Adrenal gland (tissue), 12 donors: ENCODE measurements around the gene HDAC4. TPM values are rescaled to one million over a fixed set of nuclear protein-coding genes. Genes with fewer than 3 reads are reported as not detected.

Source experiments
- DNase-seq, 7 donors: peaks; one replicate each; pipeline ENCODE4 v3.0.0-alpha.2; 2019 to 2020
- H3K27ac ChIP-seq, 5 donors: fragments of 200-600 bp; sonication (generic) in 4 of 5; 1 replicate in 3 of 5; 2 replicates in 2 of 5; pipeline versions ENCODE4 v1.5.1 to v1.8.0; 2016 to 2020; ENCODE audit warnings: mild to moderate bottlenecking in 1 of 5
- H3K27me3 ChIP-seq: fragments of 200-600 bp; 2 replicates; pipeline ENCODE4 v1.8.0; 2021
- H3K36me3 ChIP-seq, 2 donors: fragments of 200-600 bp; replicated peaks in 1 of 2; 1 replicate in 1 of 2; 2 replicates in 1 of 2; pipeline versions ENCODE4 v1.5.1 to v1.8.0; 2018 to 2022
- H3K4me1 ChIP-seq, 2 donors: fragments of 200-600 bp; replicated peaks in 1 of 2; 1 replicate in 1 of 2; 2 replicates in 1 of 2; pipeline versions ENCODE4 v1.5.1 to v1.8.0; 2018 to 2021
- H3K4me3 ChIP-seq, 4 donors: fragments of 200-600 bp; sonication (generic) in 3 of 4; one replicate each; pipeline ENCODE4 v1.5.1; 2016 to 2018
- H3K9me3 ChIP-seq, 3 donors: fragments of 200-600 bp; sonication (generic) in 1 of 3; replicated peaks in 1 of 3; 1 replicate in 2 of 3; 2 replicates in 1 of 3; pipeline versions ENCODE4 v1.5.1 to v1.8.0; 2016 to 2021
- POLR2A ChIP-seq, 2 donors: fragments of 450-650 bp; IDR thresholded peaks; one replicate each; pipeline ENCODE4 v1.6.1; 2017; ENCODE audit warnings: antibody characterized with exemption in 2 of 2, mild to moderate bottlenecking in 2 of 2, moderate library complexity in 1 of 2
- WGBS, 4 donors: extraction: QIAGEN DNeasy Blood & Tissue Kit in 2 of 4; methylation state at CpG; one replicate each; pipeline versions ENCODE4 v1.1.5 to v1.1.7; 2013 to 2017; 5-methylcytosine and 5-hydroxymethylcytosine counted together
- intact Hi-C, 2 donors: fragments of 100-400 bp; cut with DNase I; formaldehyde crosslinking; loops; one replicate each; pipeline versions ENCODE4 v1.14.1 to v1.15.0; 2022 to 2023
- polyA plus RNA-seq, 3 donors: library from polyadenylated mRNA; stranded (reverse); fragments of 200-250 nt in 2 of 3; fragments of 350-450 nt in 1 of 3; fragmentation: Illumina TruSeq in 1 of 3; extraction: RNeasy Lipid Tissue Mini Kit (QIAGEN cat#74804) in 1 of 3; gene quantifications; one replicate each; pipeline ENCODE4 v1.2.3, GENCODE V29; 2013 to 2014
- total RNA-seq, 9 donors: library from RNA; depleted of rRNA in 4 of 9; stranded (reverse); fragments of >200 nt in 4 of 9; fragments of 120-200 nt in 1 of 9; fragmentation: NEBNext Ultra II Directional in 1 of 9; extraction: Animal tissue kit (Norgen Biotek cat#: 25700) in 1 of 9; gene quantifications; one replicate each; pipeline versions ENCODE4 v1.1.0 to v1.2.4, GENCODE V29; 2013 to 2023
- TF ChIP-seq, protein P1 (sequence below), 6 experiments: fragments of 450-650 bp in 4 of 6; fragments of 200-600 bp in 2 of 6; sonication (generic) in 1 of 6; IDR thresholded peaks; 1 replicate in 5 of 6; 2 replicates in 1 of 6; pipeline versions ENCODE4 v1.5.1 to v1.8.0; 2016 to 2021; ENCODE audit warnings: antibody characterized with exemption in 6 of 6, mild to moderate bottlenecking in 2 of 6, moderate library complexity in 1 of 6
- donor health status: healthy with polysubstance abuse.
- donor health status: Bipolar disorder and iron deficiency.
- donor health status: DM: yes; HTN: yes; CAD: no.
- donor health status: DM: no; HTN: no; CAD: no.
- donor health status: DM: no; HTN: no; CAD: no.
- donor health status: DM: yes; HTN: yes; CAD: no.

HDAC4 gene
- total and polyA plus RNA-seq, 12 donors, result 8.3 to 88.9 (median 28.7) TPM

DNA sequence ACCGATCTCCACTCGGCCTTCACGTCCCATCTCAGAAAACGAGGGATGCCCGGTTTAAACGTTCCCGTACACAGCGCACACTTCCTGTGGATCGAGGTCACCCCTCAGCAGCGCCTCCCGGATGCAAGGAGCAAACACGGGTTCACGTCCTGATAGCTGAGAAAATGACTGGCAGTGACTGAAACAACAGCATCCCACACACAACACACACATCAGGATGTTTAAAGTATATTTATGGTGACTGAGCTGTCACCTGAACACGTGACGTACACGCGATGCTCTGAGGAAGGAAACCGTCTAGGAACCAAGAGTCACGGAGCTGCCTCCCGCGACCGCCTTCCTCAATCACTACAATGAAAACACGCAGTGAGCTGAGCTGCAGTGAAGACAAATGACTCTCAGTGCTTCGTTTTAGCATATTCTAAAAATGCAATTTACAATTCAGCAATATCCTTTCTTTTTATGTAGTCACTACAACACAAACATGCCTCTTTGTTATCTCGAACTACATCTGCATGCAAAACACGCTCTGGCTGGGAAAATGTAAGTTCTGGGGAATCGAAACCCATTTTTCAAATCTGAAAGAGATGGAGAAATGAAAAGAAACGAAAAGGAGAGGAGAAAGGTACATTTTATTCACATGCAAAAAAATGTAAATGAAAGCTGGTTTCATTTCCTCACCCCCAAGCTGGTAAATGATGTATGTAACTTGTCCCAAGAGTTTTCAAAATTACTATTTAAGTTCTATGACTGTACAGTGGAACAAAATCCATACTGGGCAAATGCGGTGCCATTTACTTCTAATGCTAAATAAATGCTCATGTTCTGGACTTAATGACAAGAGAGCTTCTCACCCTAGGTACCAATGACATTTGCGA is 19.8 kb downstream of the HDAC4 start:
- DNase-seq, result peak in 2 of 7 donors; percentile 29 to 55
- intact Hi-C loops, result no loop called here
- TF ChIP-seq, protein P1, sequence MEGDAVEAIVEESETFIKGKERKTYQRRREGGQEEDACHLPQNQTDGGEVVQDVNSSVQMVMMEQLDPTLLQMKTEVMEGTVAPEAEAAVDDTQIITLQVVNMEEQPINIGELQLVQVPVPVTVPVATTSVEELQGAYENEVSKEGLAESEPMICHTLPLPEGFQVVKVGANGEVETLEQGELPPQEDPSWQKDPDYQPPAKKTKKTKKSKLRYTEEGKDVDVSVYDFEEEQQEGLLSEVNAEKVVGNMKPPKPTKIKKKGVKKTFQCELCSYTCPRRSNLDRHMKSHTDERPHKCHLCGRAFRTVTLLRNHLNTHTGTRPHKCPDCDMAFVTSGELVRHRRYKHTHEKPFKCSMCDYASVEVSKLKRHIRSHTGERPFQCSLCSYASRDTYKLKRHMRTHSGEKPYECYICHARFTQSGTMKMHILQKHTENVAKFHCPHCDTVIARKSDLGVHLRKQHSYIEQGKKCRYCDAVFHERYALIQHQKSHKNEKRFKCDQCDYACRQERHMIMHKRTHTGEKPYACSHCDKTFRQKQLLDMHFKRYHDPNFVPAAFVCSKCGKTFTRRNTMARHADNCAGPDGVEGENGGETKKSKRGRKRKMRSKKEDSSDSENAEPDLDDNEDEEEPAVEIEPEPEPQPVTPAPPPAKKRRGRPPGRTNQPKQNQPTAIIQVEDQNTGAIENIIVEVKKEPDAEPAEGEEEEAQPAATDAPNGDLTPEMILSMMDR (IDR thresholded peaks at IDR 0.05), result no peak
- no peak for TF ChIP-seq POLR2A (IDR thresholded peaks at IDR 0.05)
- Histone ChIP-seq H3K4me1 (peaks cover 0 to 7% of the 10 kb centered on the region in 2 donors), H3K27ac (no peak overlapping the region), H3K27me3 (no peaks in the 10 kb centered on the region), H3K4me3 (no peak overlapping the region), H3K36me3 (no peaks in the 10 kb centered on the region), H3K9me3 (no peaks in the 10 kb centered on the region)
- WGBS, 4 donors, result 58 to 71% (median 63%) methylated on average over 30 of the region's 30 CpGs

DNA sequence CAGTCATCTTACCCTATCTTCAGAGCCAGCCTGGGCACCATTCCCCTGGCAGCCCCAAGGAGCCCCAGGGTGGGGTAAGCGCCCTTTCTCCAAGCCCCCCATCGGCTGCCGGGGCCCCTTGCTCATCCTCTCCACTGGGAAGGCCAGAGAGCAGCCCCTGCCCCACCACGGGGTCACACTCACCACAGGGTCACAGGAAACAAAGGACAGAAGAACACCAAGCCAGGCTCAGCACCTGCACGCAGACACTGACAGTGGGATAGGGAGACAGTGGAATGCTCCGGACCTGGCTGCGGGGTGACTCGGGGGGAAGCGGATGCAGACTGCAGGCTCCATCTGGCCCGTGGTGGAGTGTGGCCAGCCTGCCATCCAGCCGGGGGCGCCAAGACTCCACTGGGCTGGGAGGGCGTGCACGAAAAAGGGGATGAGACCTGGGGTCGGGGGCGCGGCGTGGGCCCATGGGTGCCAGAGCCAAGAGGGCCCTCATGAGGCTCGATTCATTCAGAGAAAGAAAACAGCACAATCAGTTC is 21.1 kb downstream of the HDAC4 start:
- DNase-seq, result peak in 1 of 7 donors; percentile 17
- H3K27me3 ChIP-seq, result no peaks in the 10 kb centered on the region
- H3K27ac ChIP-seq, result no peak overlapping the region
- no peaks in the 10 kb centered on the region for H3K36me3 ChIP-seq
- TF ChIP-seq, protein P1 (IDR thresholded peaks at IDR 0.05), result no peak
- no peak for TF ChIP-seq POLR2A (IDR thresholded peaks at IDR 0.05)
- no peaks in the 10 kb centered on the region for H3K9me3 ChIP-seq
- WGBS, 4 donors, result 93 to 96% (median 94%) methylated on average over 15 to 19 of the region's 19 CpGs
- no peak overlapping the region for H3K4me3 ChIP-seq
- intact Hi-C loops, result no loop called here
- H3K4me1 ChIP-seq, result peaks cover 0 to 7% of the 10 kb centered on the region in 2 donors

DNA sequence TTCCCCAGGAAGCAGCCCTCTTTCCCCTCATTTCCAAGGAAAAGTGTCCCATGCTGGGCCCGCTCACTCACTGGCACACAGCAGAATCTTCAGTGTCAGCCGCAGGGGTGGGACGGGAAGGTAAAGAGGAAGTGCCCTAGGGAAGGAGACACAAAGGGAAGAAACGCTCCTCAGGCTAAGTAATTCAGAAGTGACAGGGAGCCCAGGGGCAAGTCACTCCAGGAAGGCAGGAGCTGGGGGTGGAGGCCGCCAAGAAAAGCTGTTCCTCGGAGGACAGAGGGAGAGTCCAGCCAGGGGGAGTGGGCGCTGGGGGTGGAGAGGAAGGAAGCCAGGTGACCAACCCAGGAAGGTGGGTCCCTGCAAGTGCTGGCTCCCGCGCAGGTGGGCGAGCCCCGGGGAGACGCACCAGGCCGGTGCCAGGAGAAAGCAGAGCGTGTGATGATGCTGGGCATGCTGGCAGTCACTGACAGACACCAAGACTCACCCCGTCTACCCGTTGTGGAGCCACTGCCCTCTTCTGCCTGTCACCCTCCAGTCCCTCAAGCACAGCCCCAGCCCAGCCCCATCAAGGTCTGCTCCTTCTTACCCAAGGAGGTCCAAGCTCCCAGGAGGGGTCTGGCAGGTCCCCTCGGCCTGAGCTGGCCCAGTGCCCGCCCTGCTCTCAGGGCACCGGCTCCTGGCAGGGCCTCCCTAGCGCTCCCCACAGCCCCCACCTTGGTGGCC is 21.7 kb downstream of the HDAC4 start:
- TF ChIP-seq, protein P1 (IDR thresholded peaks at IDR 0.05), result no peak
- TF ChIP-seq POLR2A (IDR thresholded peaks at IDR 0.05), result no peak
- H3K36me3 ChIP-seq, result no peaks in the 10 kb centered on the region
- H3K4me3 ChIP-seq, result no peak overlapping the region
- peak in 1 of 7 donors; percentile 13 for DNase-seq
- no peaks in the 10 kb centered on the region for H3K9me3 ChIP-seq
- intact Hi-C loops, result no loop called here
- no peaks in the 10 kb centered on the region for H3K27me3 ChIP-seq
- peaks cover 0 to 7% of the 10 kb centered on the region in 2 donors for H3K4me1 ChIP-seq
- WGBS, 4 donors, result 76 to 84% (median 80%) methylated on average over 13 to 20 of the region's 20 CpGs
- no peak overlapping the region for H3K27ac ChIP-seq
